MM.1S (cell line): ENCODE data around the gene TULP1.

ENCODE experiments used
- EZH2 ChIP-seq: fragments of 300-600 bp; sonication (generic); optimal IDR thresholded peaks from 2 replicates; pipeline ENCODE3; 2017; ENCODE audit warnings: low read depth, mild to moderate bottlenecking, antibody characterized with exemption, low read length, mixed read lengths
- EZH2phosphoT487 ChIP-seq: fragments of 300-600 bp; sonication (generic); IDR thresholded peaks from 2 replicates; pipeline ENCODE4 v1.6.1; 2018; ENCODE audit warnings: antibody characterized with exemption, low read length
- TF ChIP-seq, protein P1 (sequence below): fragments of 300-600 bp; sonication (generic); IDR thresholded peaks from 2 replicates; pipeline ENCODE4 v1.5.1; 2016; ENCODE audit warnings: antibody characterized with exemption, low read length, mixed read lengths

DNA sequence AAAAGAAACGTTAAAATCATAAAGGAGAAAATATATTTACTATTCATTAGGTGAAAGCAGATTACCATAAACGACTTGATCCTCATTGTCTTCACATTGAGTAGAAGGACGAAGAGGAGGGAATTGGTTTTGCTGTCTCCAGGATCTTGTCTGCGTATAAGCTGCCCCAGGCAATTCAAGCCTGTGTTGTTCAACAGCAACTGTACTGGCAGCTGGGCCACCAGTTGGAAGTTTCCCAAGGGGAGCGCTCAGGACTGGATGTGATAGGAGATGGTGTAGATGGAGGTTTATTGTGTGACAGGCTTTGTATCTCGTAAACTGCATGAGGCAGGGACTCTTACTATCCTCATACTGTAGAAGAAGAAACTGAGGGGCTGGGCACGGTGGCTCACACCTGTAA is 64.5 kb downstream of the TULP1 start:
- TF ChIP-seq, protein P1, sequence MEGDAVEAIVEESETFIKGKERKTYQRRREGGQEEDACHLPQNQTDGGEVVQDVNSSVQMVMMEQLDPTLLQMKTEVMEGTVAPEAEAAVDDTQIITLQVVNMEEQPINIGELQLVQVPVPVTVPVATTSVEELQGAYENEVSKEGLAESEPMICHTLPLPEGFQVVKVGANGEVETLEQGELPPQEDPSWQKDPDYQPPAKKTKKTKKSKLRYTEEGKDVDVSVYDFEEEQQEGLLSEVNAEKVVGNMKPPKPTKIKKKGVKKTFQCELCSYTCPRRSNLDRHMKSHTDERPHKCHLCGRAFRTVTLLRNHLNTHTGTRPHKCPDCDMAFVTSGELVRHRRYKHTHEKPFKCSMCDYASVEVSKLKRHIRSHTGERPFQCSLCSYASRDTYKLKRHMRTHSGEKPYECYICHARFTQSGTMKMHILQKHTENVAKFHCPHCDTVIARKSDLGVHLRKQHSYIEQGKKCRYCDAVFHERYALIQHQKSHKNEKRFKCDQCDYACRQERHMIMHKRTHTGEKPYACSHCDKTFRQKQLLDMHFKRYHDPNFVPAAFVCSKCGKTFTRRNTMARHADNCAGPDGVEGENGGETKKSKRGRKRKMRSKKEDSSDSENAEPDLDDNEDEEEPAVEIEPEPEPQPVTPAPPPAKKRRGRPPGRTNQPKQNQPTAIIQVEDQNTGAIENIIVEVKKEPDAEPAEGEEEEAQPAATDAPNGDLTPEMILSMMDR, result no peak
- TF ChIP-seq EZH2 (no peak), EZH2phosphoT487 (no peak)
